ENCODE data around the gene CDC42EP5. TPM values are rescaled to one million over a fixed set of nuclear protein-coding genes. Genes with fewer than 3 reads are reported as not detected.
A peak's percentile ranks its signal among the peaks of the same experiment; 100 is the strongest.
"Not testable (repeated sequence)": the region's sequence is repeated elsewhere in the genome, so short reads cannot be mapped to it uniquely, and the experiment has no call there.

CDC42EP5 gene
- total RNA-seq, 2 experiments from 2014 or later, result not detected

- peak overlapping the region; percentile 50 for H3K4me3 Mint-ChIP-seq
- H3K9me3 Mint-ChIP-seq (ENCODE audit: insufficient read depth); DNase-seq; H3K27ac Mint-ChIP-seq; ATAC-seq; CTCF ChIA-PET: not testable (repeated sequence)
- H3K27me3 Mint-ChIP-seq (ENCODE audit: low read depth), result peaks cover 40% of the 10 kb centered on the region
- H3K4me1 Mint-ChIP-seq (ENCODE audit: low read depth), result peaks cover 31% of the 10 kb centered on the region
- peaks cover 15% of the 10 kb centered on the region for H3K36me3 Mint-ChIP-seq (ENCODE audit: low read depth)
- POLR2A ChIA-PET, result interaction anchor here (0.6 to 0.7 kb wide), 2 partner anchors 120 to 933 kb away, joined by 3 read pairs; no protein-coding TSS in a partner anchor
These were observed 7.0 kb downstream of the CDC42EP5 start for GRCh38 chr19:54466110-54466480.

- ChIA-PET POLR2A (interaction anchor here (0.6 to 0.7 kb wide), 2 partner anchors 119 to 933 kb away, joined by 3 read pairs; no protein-coding TSS in a partner anchor), CTCF (interaction anchor here (0.5 kb wide), 1 partner anchor 87 kb away, joined by 3 read pairs; no protein-coding TSS in a partner anchor)
- Mint-ChIP-seq H3K27me3 (ENCODE audit: low read depth) (peaks cover 36% of the 10 kb centered on the region), H3K9me3 (ENCODE audit: insufficient read depth) (no peaks in the 10 kb centered on the region), H3K36me3 (ENCODE audit: low read depth) (peaks cover 20% of the 10 kb centered on the region), H3K4me1 (ENCODE audit: low read depth) (peaks cover 27% of the 10 kb centered on the region), H3K4me3 (peak overlapping the region; percentile 50), H3K27ac (no peak overlapping the region)
- ATAC-seq (no peak), DNase-seq (no peak)
These were observed 7.5 kb downstream of the CDC42EP5 start for GRCh38 chr19:54465426-54466109.

GRCh38 chr19:54464630-54465425 is 8.3 kb downstream of the CDC42EP5 start:
- ATAC-seq, result peak; percentile 59
- H3K4me3 Mint-ChIP-seq, result peak overlapping the region; percentile 85
- H3K4me1 Mint-ChIP-seq (ENCODE audit: low read depth), result peaks cover 28% of the 10 kb centered on the region
- peaks cover 22% of the 10 kb centered on the region for H3K36me3 Mint-ChIP-seq (ENCODE audit: low read depth)
- no peaks in the 10 kb centered on the region for H3K9me3 Mint-ChIP-seq (ENCODE audit: insufficient read depth)
- DNase-seq, result peak; percentile 90
- POLR2A ChIA-PET, result no interaction called here
- H3K27me3 Mint-ChIP-seq (ENCODE audit: low read depth), result peaks cover 28% of the 10 kb centered on the region
- CTCF ChIA-PET, result no interaction called here
- H3K27ac Mint-ChIP-seq, result peak overlapping the region; percentile 91

- peak; percentile 96 for DNase-seq
- ChIA-PET POLR2A (interaction anchor here (0.6 to 2.2 kb wide), 5 partner anchors 11 to 44 kb away, joined by 3 to 22 read pairs (median 4); partner anchors contain the start of gene LENG8), CTCF (interaction anchor here (0.8 kb wide), 1 partner anchor 16 kb away, joined by 6 read pairs; no protein-coding TSS in a partner anchor)
- H3K27me3 Mint-ChIP-seq (ENCODE audit: low read depth), result peaks cover 21% of the 10 kb centered on the region
- H3K9me3 Mint-ChIP-seq (ENCODE audit: insufficient read depth), result no peaks in the 10 kb centered on the region
- peak; percentile 60 for ATAC-seq
- H3K27ac Mint-ChIP-seq, result peak overlapping the region; percentile 91
- peak overlapping the region; percentile 85 for H3K4me3 Mint-ChIP-seq
- peaks cover 28% of the 10 kb centered on the region for H3K36me3 Mint-ChIP-seq (ENCODE audit: low read depth)
- H3K4me1 Mint-ChIP-seq (ENCODE audit: low read depth), result peaks cover 33% of the 10 kb centered on the region
These were observed 9.0 kb downstream of the CDC42EP5 start for GRCh38 chr19:54464044-54464629.

GRCh38 chr19:54463531-54464043 is 9.5 kb downstream of the CDC42EP5 start, which contains the start of gene LENG9:
Gene LENG9 (minus strand): TSS chr19:54463778. CDS start chr19:54463526, 252 bp downstream.
- Mint-ChIP-seq H3K27me3 (ENCODE audit: low read depth) (peaks cover 16% of the 10 kb centered on the region), H3K9me3 (ENCODE audit: insufficient read depth) (no peaks in the 10 kb centered on the region), H3K4me1 (ENCODE audit: low read depth) (peaks cover 38% of the 10 kb centered on the region), H3K36me3 (ENCODE audit: low read depth) (peaks cover 33% of the 10 kb centered on the region), H3K4me3 (peak within 1 kb of the TSS; percentile 85), H3K27ac (peak within 1 kb of the TSS; percentile 91)
- DNase-seq (peak; percentile 99), ATAC-seq (peak; percentile 71)
- ChIA-PET POLR2A (interaction anchor here (0.6 to 2.2 kb wide), 5 partner anchors 10 to 44 kb away, joined by 3 to 22 read pairs (median 4); partner anchors contain the start of gene LENG8), CTCF (interaction anchor here (0.8 kb wide), 1 partner anchor 15 kb away, joined by 6 read pairs; no protein-coding TSS in a partner anchor)

GRCh38 chr19:54462655-54463530 is 10.2 kb downstream of the CDC42EP5 start:
- peak; percentile 76 for DNase-seq
- peak; percentile 34 for ATAC-seq
- ChIA-PET POLR2A (interaction anchor here (0.6 to 2.2 kb wide), 4 partner anchors 10 to 75 kb away, joined by 3 to 22 read pairs (median 4); partner anchors contain the start of gene LENG8), CTCF (interaction anchor here (0.8 kb wide), 2 partner anchors 12 to 15 kb away, joined by 3 to 6 read pairs; no protein-coding TSS in a partner anchor)
- Mint-ChIP-seq H3K27me3 (ENCODE audit: low read depth) (peaks cover 10% of the 10 kb centered on the region), H3K27ac (peak overlapping the region; percentile 91), H3K4me3 (peak overlapping the region; percentile 85), H3K36me3 (ENCODE audit: low read depth) (peaks cover 40% of the 10 kb centered on the region), H3K4me1 (ENCODE audit: low read depth) (peaks cover 42% of the 10 kb centered on the region), H3K9me3 (ENCODE audit: insufficient read depth) (no peaks in the 10 kb centered on the region)

- DNase-seq (no peak), ATAC-seq (no peak)
- CTCF ChIA-PET, result interaction anchor here (0.8 kb wide), 1 partner anchor 11 kb away, joined by 3 read pairs; no protein-coding TSS in a partner anchor
- Mint-ChIP-seq H3K4me1 (ENCODE audit: low read depth) (peaks cover 42% of the 10 kb centered on the region), H3K27me3 (ENCODE audit: low read depth) (peaks cover 10% of the 10 kb centered on the region), H3K4me3 (peak overlapping the region; percentile 85), H3K9me3 (ENCODE audit: insufficient read depth) (no peaks in the 10 kb centered on the region), H3K27ac (peak overlapping the region; percentile 88), H3K36me3 (ENCODE audit: low read depth) (peaks cover 46% of the 10 kb centered on the region)
- POLR2A ChIA-PET, result interaction anchor here (0.6 to 2.2 kb wide), 5 partner anchors 9 to 74 kb away, joined by 3 to 22 read pairs (median 3); partner anchors contain the start of gene LENG8
These were observed 10.9 kb downstream of the CDC42EP5 start for GRCh38 chr19:54462047-54462654.

GRCh38 chr19:54461613-54462012 is 11.5 kb downstream of the CDC42EP5 start:
- peaks cover 48% of the 10 kb centered on the region for H3K36me3 Mint-ChIP-seq (ENCODE audit: low read depth)
- peaks cover 10% of the 10 kb centered on the region for H3K27me3 Mint-ChIP-seq (ENCODE audit: low read depth)
- ATAC-seq, result no peak
- DNase-seq, result no peak
- ChIA-PET POLR2A (interaction anchor here (0.9 to 1.0 kb wide), 3 partner anchors 8 to 16 kb away, joined by 3 to 4 read pairs (median 3); no protein-coding TSS in a partner anchor), CTCF (no interaction called here)
- peak overlapping the region; percentile 81 for H3K27ac Mint-ChIP-seq
- no peaks in the 10 kb centered on the region for H3K9me3 Mint-ChIP-seq (ENCODE audit: insufficient read depth)
- peak overlapping the region; percentile 85 for H3K4me3 Mint-ChIP-seq
- peaks cover 42% of the 10 kb centered on the region for H3K4me1 Mint-ChIP-seq (ENCODE audit: low read depth)

GRCh38 chr19:54461210-54461609 is 11.9 kb downstream of the CDC42EP5 start:
- Mint-ChIP-seq H3K4me1 (ENCODE audit: low read depth) (peaks cover 42% of the 10 kb centered on the region), H3K27me3 (ENCODE audit: low read depth) (peaks cover 7% of the 10 kb centered on the region), H3K4me3 (no peak overlapping the region), H3K36me3 (ENCODE audit: low read depth) (peaks cover 51% of the 10 kb centered on the region), H3K9me3 (ENCODE audit: insufficient read depth) (no peaks in the 10 kb centered on the region), H3K27ac (peak overlapping the region; percentile 81)
- ATAC-seq (no peak), DNase-seq (no peak)
- ChIA-PET CTCF (no interaction called here), POLR2A (interaction anchor here (0.9 to 1.0 kb wide), 2 partner anchors 13 to 16 kb away, joined by 3 read pairs; no protein-coding TSS in a partner anchor)

Measured in activated CD8-positive, alpha-beta T cell treated with anti-CD3 and anti-CD28 coated beads, Interleukin-2, amount 10 ng/mL, durations not matched to agents 7 days and 5 days (primary cell).